SHP77 (cell line): ENCODE data around the gene POTEJ.
"Not testable (repeated sequence)": the region's sequence is repeated elsewhere in the genome, so short reads cannot be mapped to it uniquely, and the experiment has no call there.

Source experiments
- DNase-seq, 2 experiments: peaks; one replicate each; lab custom pipeline; 2025; lab: John Stamatoyannopoulos, UW

Gene POTEJ

DNA sequence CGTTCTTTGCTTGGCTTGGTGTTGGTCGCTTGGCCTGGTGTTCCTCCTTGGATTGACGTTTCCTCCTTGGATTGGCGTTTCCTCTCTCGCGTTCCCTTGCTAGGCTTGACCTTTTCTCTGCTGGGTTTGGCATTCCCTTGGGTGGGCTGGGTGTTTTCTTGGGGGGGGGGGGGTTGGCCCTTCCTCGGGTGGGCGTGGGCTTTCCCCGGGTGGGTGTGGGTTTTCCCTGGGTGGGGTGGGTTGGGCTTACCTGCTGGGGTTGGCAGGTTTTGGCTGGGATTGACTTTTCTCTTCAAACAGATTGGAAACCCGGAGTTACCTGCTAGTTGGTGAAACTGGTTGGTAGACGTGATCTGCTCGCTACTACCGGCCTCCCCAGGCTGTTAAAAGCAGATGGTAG is at the start of gene POTEJ:
Gene POTEJ (plus strand): TSS at position 301 of the 400 bp plus-strand sequence. CDS start 93 bp downstream, at position 394.
- DNase-seq = not testable (repeated sequence)

- DNase-seq = not testable (repeated sequence)
Observed at GRCh38 chr2:130566165-130566564, 45.1 kb upstream of the POTEJ start.

GRCh38 chr2:130571929-130572328 is 39.3 kb upstream of the POTEJ start:
- DNase-seq = not testable (repeated sequence)

- DNase-seq = not testable (repeated sequence)
Observed at GRCh38 chr2:130574230-130574629, 37.0 kb upstream of the POTEJ start.

DNA sequence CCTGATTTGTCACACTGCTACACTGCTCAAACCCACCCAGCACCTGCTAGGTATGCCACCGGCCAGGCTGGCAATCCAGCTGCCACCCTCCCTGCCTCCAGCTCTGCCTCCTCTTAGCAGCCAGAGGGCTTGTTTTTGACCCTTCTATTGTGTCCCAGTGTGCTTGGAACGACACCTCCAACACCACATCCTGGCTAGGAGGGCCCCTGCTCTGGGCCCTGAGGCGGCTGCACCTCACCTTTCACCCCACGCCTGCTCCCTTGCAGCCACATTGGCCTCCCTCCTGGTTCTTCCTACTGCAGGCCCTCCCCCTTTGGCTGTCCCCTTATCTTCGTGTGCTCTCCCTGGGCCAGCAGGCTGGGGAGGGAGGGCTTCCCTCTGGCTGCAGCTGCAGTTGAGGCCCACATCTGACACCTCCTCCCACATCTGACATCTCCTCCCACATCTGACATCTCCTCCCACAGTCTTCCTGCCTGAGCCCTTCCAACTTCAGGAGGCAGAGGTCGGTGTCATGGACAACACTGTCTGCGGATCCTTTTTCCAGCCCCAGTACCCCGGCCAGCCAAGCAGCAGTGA is 34.9 kb upstream of the POTEJ start:
- not testable (repeated sequence) for DNase-seq

GRCh38 chr2:130577559-130577958 is 33.7 kb upstream of the POTEJ start:
- not testable (repeated sequence) for DNase-seq

DNA sequence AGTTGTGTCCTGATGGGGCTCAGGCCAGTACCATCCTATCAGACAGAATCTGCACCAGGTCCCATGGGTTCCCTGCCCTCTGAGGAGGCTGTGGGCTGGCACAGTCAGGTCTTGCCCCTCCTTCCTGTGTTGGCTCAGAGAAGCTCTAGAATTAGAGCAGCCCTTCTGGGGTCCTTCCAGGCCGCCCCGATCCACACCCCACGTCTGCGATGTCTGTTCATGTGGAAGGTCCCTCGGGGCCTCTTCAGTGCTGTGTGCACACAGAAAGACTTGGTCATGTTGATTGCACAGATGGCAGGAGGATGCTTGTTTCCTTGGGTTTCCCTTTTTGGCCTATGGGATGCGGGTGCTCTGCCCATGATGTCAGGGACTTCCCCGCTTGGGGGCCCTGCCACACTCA is 32.1 kb upstream of the POTEJ start:
- DNase-seq = not testable (repeated sequence)

GRCh38 chr2:130581491-130581890 is 29.7 kb upstream of the POTEJ start:
- not testable (repeated sequence) for DNase-seq

- DNase-seq = not testable (repeated sequence)
Observed at GRCh38 chr2:130582970-130583369, 28.3 kb upstream of the POTEJ start.

GRCh38 chr2:130583582-130583981 is 27.7 kb upstream of the POTEJ start:
- DNase-seq = not testable (repeated sequence)

- DNase-seq = not testable (repeated sequence)
Observed at GRCh38 chr2:130584726-130585125, 26.5 kb upstream of the POTEJ start.

DNA sequence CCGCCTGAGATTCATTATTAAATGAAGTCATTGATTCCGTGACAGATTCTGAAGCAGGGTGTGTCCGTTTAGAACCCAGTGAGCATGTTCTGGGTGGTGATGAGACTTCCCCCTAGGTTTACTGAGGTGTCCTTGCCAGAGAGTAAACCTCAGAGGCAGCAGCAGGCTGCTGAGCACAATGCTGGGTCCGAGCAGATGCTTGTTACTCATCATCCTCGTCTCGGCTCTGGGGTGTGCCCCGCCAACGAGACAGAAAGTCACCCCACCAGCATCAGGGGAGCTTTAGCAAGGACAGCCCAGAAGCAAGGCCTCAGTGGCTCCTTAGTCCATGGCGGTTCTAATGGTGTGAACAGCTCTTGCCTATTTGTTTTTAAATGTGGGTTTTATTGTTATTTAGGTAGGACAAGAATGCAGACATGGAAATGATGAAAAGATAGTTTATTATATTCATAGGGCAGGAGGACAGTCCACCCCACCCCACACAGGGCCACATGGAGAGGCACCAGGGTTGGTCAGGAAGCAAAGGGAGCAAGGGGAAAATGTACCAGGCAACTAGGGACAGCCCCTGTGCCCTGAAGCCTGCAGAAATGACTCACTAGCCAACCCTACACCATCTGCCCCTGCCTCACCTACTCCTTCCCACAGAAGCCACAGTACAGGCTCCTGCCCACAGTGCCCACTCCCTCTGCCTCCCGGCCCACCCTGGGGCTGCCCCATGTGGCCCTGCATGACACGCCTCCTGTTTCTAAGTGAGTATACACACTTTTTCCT is 22.4 kb upstream of the POTEJ start:
- DNase-seq = not testable (repeated sequence)

- DNase-seq = not testable (repeated sequence)
Observed at GRCh38 chr2:130590170-130590841, 20.9 kb upstream of the POTEJ start.

- DNase-seq = not testable (repeated sequence)
Observed at GRCh38 chr2:130590842-130591359, 20.3 kb upstream of the POTEJ start.

DNA sequence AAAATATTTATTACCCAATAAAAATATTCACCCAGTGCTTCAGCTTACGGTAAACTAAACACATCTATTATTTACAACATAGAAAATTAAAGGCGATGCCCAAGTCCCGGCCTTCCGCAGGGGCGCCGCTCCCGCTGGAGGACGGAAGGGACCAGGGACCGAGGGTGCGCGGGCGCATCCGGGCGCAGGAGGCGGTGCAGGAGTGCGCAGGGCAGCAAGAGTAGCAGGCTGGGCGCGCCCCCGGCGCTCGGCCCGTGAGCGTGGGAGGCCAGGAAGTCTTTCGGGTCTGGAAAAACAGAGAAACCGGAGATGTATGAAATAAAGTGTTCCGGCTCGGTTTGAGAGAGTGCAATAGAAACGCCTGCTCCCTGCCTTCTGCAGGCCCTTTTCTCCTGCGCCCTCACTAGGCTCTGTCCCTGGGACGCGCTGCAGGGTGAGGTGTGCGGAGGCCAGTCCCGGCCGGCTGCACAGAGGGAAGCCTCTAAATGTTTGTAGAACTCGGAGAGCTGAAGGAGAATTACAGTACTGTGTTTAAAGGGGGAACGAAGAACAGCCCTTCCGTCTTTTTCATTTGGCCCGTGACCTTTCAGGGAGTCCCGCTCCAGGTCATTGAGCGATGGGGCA is 18.3 kb upstream of the POTEJ start:
- not testable (repeated sequence) for DNase-seq

- not testable (repeated sequence) for DNase-seq
Observed at GRCh38 chr2:130594011-130594410, 17.2 kb upstream of the POTEJ start.

GRCh38 chr2:130596757-130597156 is 14.5 kb upstream of the POTEJ start:
- not testable (repeated sequence) for DNase-seq

- DNase-seq = not testable (repeated sequence)
Observed at GRCh38 chr2:130597994-130598393, 13.2 kb upstream of the POTEJ start.

DNA sequence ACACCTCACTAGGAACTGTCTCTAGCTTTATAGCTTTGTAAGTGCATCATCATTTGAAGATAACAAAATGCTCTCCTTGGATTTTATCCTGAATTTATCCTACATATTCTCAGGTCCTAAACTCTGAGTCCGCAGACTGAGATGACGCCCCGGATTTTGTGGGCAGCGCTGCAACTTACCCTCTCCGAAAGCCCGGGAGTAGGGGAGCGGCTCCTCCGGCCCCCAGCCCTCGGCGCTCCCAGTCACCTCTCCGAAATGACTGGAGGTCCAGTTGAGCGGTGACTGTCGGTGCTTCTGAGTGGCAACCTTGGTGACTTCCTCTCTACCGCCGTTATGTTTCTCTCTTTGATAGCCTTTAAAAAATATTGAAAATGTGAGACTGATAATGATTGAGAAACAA is 12.8 kb upstream of the POTEJ start:
- not testable (repeated sequence) for DNase-seq

GRCh38 chr2:130599393-130599792 is 11.8 kb upstream of the POTEJ start, which contains the start of gene CFC1:
Gene CFC1, minus strand, starts transcription at chr2:130599575. Its CDS starts 288 bp downstream, at chr2:130599287.
- DNase-seq = not testable (repeated sequence)

DNA sequence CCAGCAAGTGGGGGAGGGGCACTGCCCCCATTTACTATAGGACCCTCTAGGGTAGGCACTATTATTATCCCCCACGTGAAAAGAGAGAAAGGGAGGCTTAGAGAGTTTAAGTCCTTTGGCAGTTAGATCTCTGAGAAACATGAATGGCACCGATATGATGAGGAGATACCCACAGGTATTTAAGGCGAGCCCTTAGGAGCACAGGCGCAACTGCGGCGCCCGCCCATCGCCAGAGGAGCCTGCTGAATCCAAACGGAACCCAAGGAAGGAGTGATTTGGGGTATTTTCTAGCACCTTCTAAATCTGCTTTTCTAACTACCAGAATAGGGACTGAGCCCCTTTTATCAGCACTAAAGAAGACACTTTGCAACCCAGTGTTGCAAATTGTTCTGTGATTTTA is 11.3 kb upstream of the POTEJ start:
- not testable (repeated sequence) for DNase-seq
